CD14-positive monocyte (primary cell): Measurements from ENCODE around the gene IGFBP2. TPM values are rescaled to one million over a fixed set of nuclear protein-coding genes. Genes with fewer than 3 reads are reported as not detected.
A peak's percentile ranks its signal among the peaks of the same experiment; 100 is the strongest.

Experiments used
- DNase-seq, 3 donors: peaks; one replicate each; pipeline ENCODE4 v3.0.0-alpha.2; 2011 to 2022
- H2AFZ ChIP-seq: 2 replicates; pipeline ENCODE4 v1.6.0; 2012; ENCODE audit warnings: mild to moderate bottlenecking, low read depth, low read length, inconsistent platforms; ENCODE audit not compliant: insufficient read depth, poor library complexity, severe bottlenecking
- H3K27ac ChIP-seq, 2 donors: 1 replicate in 1 of 2; 2 replicates in 1 of 2; pipeline ENCODE4 v1.5.1; 2012 to 2013; ENCODE audit warnings: low read length in 2 of 2, control low read depth in 1 of 2, inconsistent platforms in 1 of 2, low read depth in 1 of 2, mild to moderate bottlenecking in 1 of 2
- H3K27me3 ChIP-seq, 2 donors: one replicate each; pipeline versions ENCODE4 v1.6.0 to v1.6.1; 2011 to 2013; ENCODE audit warnings: low read length in 2 of 2; ENCODE audit not compliant: control insufficient read depth in 2 of 2, insufficient read depth in 2 of 2
- H3K36me3 ChIP-seq, 2 donors: replicated peaks in 1 of 2; 1 replicate in 1 of 2; 2 replicates in 1 of 2; pipeline versions ENCODE4 v1.5.1 to v1.6.1; 2012 to 2013; ENCODE audit warnings: low read length in 2 of 2, control low read depth in 1 of 2, inconsistent platforms in 1 of 2, mild to moderate bottlenecking in 1 of 2; ENCODE audit not compliant: insufficient read depth in 2 of 2, control insufficient read depth in 1 of 2
- H3K4me1 ChIP-seq, 2 donors: 1 replicate in 1 of 2; 2 replicates in 1 of 2; pipeline versions ENCODE4 v1.5.1 to v1.6.1; 2012 to 2013; ENCODE audit warnings: low read length in 2 of 2, control low read depth in 1 of 2, inconsistent platforms in 1 of 2, mild to moderate bottlenecking in 1 of 2, moderate library complexity in 1 of 2; ENCODE audit not compliant: insufficient read depth in 2 of 2, control insufficient read depth in 1 of 2
- H3K4me2 ChIP-seq: replicated peaks from 2 replicates; pipeline ENCODE3; 2012; ENCODE audit warnings: low read length, moderate library complexity, mild to moderate bottlenecking; ENCODE audit not compliant: poor library complexity, severe bottlenecking; ENCODE audit errors: extremely low read depth
- H3K4me3 ChIP-seq, 3 experiments: fragments of 200-600 bp in 1 of 3; sonication (generic) in 1 of 3; replicated peaks in 1 of 3; 1 replicate in 2 of 3; 2 replicates in 1 of 3; pipeline ENCODE4 v1.5.1; 2011 to 2013; ENCODE audit warnings: low read length in 3 of 3, mild to moderate bottlenecking in 3 of 3, control low read depth in 2 of 3, low read depth in 2 of 3, inconsistent platforms in 1 of 3, moderate library complexity in 1 of 3
- H3K79me2 ChIP-seq: 2 replicates; pipeline ENCODE4 v1.6.0; 2012; ENCODE audit warnings: mild to moderate bottlenecking, control low read depth, inconsistent platforms, low read length, moderate library complexity; ENCODE audit not compliant: insufficient read depth
- H3K9ac ChIP-seq: 2 replicates; pipeline ENCODE4 v1.6.0; 2017; ENCODE audit warnings: low read length, mild to moderate bottlenecking; ENCODE audit not compliant: insufficient read depth, poor library complexity, severe bottlenecking
- H3K9me3 ChIP-seq, 2 donors: replicated peaks in 1 of 2; 1 replicate in 1 of 2; 2 replicates in 1 of 2; pipeline versions ENCODE4 v1.5.1 to v1.6.1; 2012 to 2013; ENCODE audit warnings: low read length in 2 of 2, control low read depth in 1 of 2; ENCODE audit not compliant: control insufficient read depth in 1 of 2, insufficient read depth in 1 of 2
- H4K20me1 ChIP-seq: 2 replicates; pipeline ENCODE4 v1.6.0; 2012; ENCODE audit warnings: mild to moderate bottlenecking, low read length, control low read depth, moderate library complexity; ENCODE audit not compliant: insufficient read depth
- H3K27ac Mint-ChIP-seq, 7 donors: one replicate each; pipeline ENCODE4 v1.8.0; 2020; ENCODE audit warnings: mild to moderate bottlenecking in 7 of 7, mixed read lengths in 7 of 7, moderate library complexity in 6 of 7, inconsistent platforms in 2 of 7
- H3K27me3 Mint-ChIP-seq, 3 donors: one replicate each; pipeline ENCODE4 v1.8.0; 2021 to 2022; ENCODE audit warnings: low read depth in 3 of 3, mild to moderate bottlenecking in 3 of 3, mixed read lengths in 3 of 3, moderate library complexity in 3 of 3, inconsistent platforms in 1 of 3
- H3K36me3 Mint-ChIP-seq, 2 donors: one replicate each; pipeline ENCODE4 v1.8.0; 2020; ENCODE audit warnings: mixed read lengths in 2 of 2, inconsistent platforms in 1 of 2, mild to moderate bottlenecking in 1 of 2
- H3K4me1 Mint-ChIP-seq: one replicate; pipeline ENCODE4 v1.8.0; 2020; ENCODE audit warnings: mild to moderate bottlenecking, mixed read lengths
- H3K4me3 Mint-ChIP-seq, 2 donors: one replicate each; pipeline ENCODE4 v1.8.0; 2020; ENCODE audit warnings: mild to moderate bottlenecking in 2 of 2, mixed read lengths in 2 of 2, moderate library complexity in 1 of 2
- H3K9me3 Mint-ChIP-seq, 7 donors: one replicate each; pipeline ENCODE4 v1.8.0; 2020 to 2022; ENCODE audit warnings: mixed read lengths in 7 of 7, mild to moderate bottlenecking in 6 of 7, moderate library complexity in 6 of 7, inconsistent platforms in 2 of 7
- CTCF ChIP-seq: fragments of 200-600 bp; IDR thresholded peaks from one replicate; pipeline ENCODE4 v1.8.0; 2022; ENCODE audit warnings: antibody characterized with exemption, mild to moderate bottlenecking
- WGBS: methylation state at CpG from one replicate; pipeline ENCODE4 v1.1.5; 2013; ENCODE audit warnings: missing lambda C conversion rate; ENCODE audit not compliant: insufficient coverage; 5-methylcytosine and 5-hydroxymethylcytosine counted together
- intact Hi-C, 2 donors: fragments of 100-400 bp; cut with micrococcal nuclease; formaldehyde crosslinking; loops; one replicate each; pipeline versions ENCODE4 v1.15.0 to v1.15.1; 2023
- polyA plus RNA-seq, 3 donors: library from polyadenylated mRNA; depleted of rRNA in 1 of 3; unstranded in 2 of 3; stranded (reverse) in 1 of 3; fragments of 300-500 nt in 2 of 3; fragments of >200 nt in 1 of 3; fragmentation: Illumina TruSeq in 2 of 3; gene quantifications; 1 replicate in 2 of 3; 2 replicates in 1 of 3; pipeline ENCODE4 v1.2.3, GENCODE V29; 2012 to 2021

Gene IGFBP2
- polyA plus RNA-seq, 3 donors, result 1.6 TPM; not detected in 2

DNA sequence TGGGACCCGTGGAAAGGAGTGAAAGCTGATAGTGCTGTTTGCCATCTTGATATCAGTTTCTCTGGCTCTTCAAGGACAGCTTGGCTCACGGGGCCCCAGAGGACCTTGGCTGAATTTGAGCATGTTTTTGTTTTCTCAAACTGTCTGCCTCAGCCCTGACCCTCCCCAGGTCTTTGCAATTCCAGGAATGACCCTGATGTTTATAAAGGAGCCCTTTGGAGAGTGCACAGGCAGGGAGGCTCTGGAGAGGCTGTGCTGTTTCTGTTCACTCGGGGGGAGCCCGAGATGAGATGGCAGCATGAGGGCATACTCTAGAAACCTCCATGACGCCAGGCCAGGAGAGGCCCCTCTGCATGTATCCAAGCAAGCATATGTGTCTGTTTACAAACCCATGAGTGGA lies 16.4 kb downstream of the IGFBP2 start:
- Histone ChIP-seq H2AFZ (no peak overlapping the region), H3K27ac (no peak overlapping the region), H3K4me2 (no peak overlapping the region), H3K27me3 (no peaks in the 10 kb centered on the region), H3K4me1 (no peaks in the 10 kb centered on the region), H3K36me3 (no peaks in the 10 kb centered on the region), H3K79me2 (no peaks in the 10 kb centered on the region), H3K9me3 (no peaks in the 10 kb centered on the region), H3K9ac (no peak overlapping the region), H4K20me1 (no peaks in the 10 kb centered on the region), H3K4me3 (no peak overlapping the region)
- no peak for DNase-seq
- TF ChIP-seq CTCF, result no peak
- 89% methylated on average over 5 of the region's 5 CpGs for WGBS
- intact Hi-C loops, result no loop called here
- H3K27me3 Mint-ChIP-seq, result peaks cover 0 to 2% (median 2%) of the 10 kb centered on the region in 3 donors
- no peak overlapping the region for H3K4me3 Mint-ChIP-seq
- H3K4me1 Mint-ChIP-seq, result peaks cover 6% of the 10 kb centered on the region
- H3K36me3 Mint-ChIP-seq, result no peaks in the 10 kb centered on the region
- H3K9me3 Mint-ChIP-seq, result peaks cover 0 to 3% (median 0%) of the 10 kb centered on the region in 7 donors
- H3K27ac Mint-ChIP-seq, result peak overlapping the region in 1 of 7 donors; percentile 67

DNA sequence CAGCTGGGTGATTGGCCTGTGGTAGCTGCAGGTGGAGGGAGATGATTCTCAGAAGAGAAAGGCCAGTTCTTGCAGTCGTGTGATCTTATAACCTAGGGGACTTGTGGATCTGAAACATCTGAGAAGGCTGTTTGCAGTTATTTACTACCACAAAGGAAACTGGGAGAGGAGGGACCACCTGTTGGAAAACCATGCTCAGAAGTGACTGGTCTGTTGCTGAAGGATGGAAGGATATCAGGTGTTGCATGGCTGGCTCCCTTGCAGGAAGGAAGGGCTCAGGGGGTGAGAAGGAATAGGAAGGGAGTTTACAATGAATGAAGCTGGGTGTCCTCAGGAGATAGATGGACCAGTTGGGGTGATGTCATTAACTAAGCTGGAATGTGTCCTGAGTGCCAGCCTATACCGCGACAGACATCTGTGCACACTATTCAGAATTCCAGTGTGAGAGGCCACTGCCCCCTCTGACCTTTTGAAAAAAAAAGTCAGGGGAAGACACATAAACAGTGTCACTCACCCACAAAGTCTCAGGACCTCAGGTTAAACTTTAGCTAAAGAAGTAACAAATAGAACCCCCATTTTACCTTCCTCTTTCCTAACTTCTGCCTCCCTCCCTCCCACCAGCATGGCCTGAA lies 17.5 kb downstream of the IGFBP2 start:
- Histone ChIP-seq H3K9me3 (no peaks in the 10 kb centered on the region), H3K27me3 (no peaks in the 10 kb centered on the region), H3K4me3 (no peak overlapping the region), H3K27ac (no peak overlapping the region), H4K20me1 (no peaks in the 10 kb centered on the region), H2AFZ (no peak overlapping the region), H3K9ac (no peak overlapping the region), H3K4me2 (no peak overlapping the region), H3K36me3 (no peaks in the 10 kb centered on the region), H3K79me2 (no peaks in the 10 kb centered on the region), H3K4me1 (no peaks in the 10 kb centered on the region)
- H3K27me3 Mint-ChIP-seq, result peaks cover 0 to 2% (median 2%) of the 10 kb centered on the region in 3 donors
- H3K27ac Mint-ChIP-seq, result no peak overlapping the region
- intact Hi-C loops, result no loop called here
- H3K4me1 Mint-ChIP-seq, result peaks cover 6% of the 10 kb centered on the region
- WGBS, result no CpG with 5 or more reads among the region's 3 CpGs
- no peak for DNase-seq
- no peak overlapping the region for H3K4me3 Mint-ChIP-seq
- no peaks in the 10 kb centered on the region for H3K36me3 Mint-ChIP-seq
- H3K9me3 Mint-ChIP-seq, result peaks cover 0 to 3% (median 0%) of the 10 kb centered on the region in 7 donors
- TF ChIP-seq CTCF, result no peak
